Endodermal cell (in vitro differentiated cells): ENCODE results near the gene PDE4D. TPM values are rescaled to one million over a fixed set of nuclear protein-coding genes. Genes with fewer than 3 reads are reported as not detected.
"Not testable (repeated sequence)": the region's sequence is repeated elsewhere in the genome, so short reads cannot be mapped to it uniquely, and the experiment has no call there.

Source experiments
- DNase-seq: peaks from one replicate; pipeline ENCODE4 v3.0.0-alpha.2; 2017
- H3K27ac ChIP-seq: 2 replicates; pipeline ENCODE4 v1.5.1; 2013; ENCODE audit warnings: mild to moderate bottlenecking, low read depth, low read length, moderate library complexity
- H3K27me3 ChIP-seq: 2 replicates; pipeline ENCODE4 v1.6.1; 2013; ENCODE audit warnings: mild to moderate bottlenecking, low read length, moderate library complexity; ENCODE audit not compliant: insufficient read depth, control insufficient read depth, poor library complexity, severe bottlenecking
- H3K36me3 ChIP-seq: 2 replicates; pipeline ENCODE4 v1.7.0; 2013; ENCODE audit warnings: mild to moderate bottlenecking, low read length, moderate library complexity; ENCODE audit not compliant: control insufficient read depth, insufficient read depth
- H3K4me1 ChIP-seq: one replicate; pipeline ENCODE4 v1.7.0; 2013; ENCODE audit warnings: low read length; ENCODE audit not compliant: control insufficient read depth, insufficient read depth
- H3K4me3 ChIP-seq: 2 replicates; pipeline ENCODE4 v1.5.1; 2013; ENCODE audit warnings: mild to moderate bottlenecking, low read length, moderate library complexity
- H3K9ac ChIP-seq: 2 replicates; pipeline ENCODE4 v1.6.1; 2013; ENCODE audit warnings: mild to moderate bottlenecking, low read length, moderate library complexity; ENCODE audit not compliant: poor library complexity, severe bottlenecking; ENCODE audit errors: extremely low read depth
- H3K9me3 ChIP-seq: 2 replicates; pipeline ENCODE4 v1.6.1; 2013; ENCODE audit warnings: mild to moderate bottlenecking, low read length, moderate library complexity; ENCODE audit not compliant: control insufficient read depth
- H3K27ac Mint-ChIP-seq: 2 replicates; pipeline ENCODE4 v1.8.0; 2020; ENCODE audit warnings: mixed read lengths
- H3K27me3 Mint-ChIP-seq: 2 replicates; pipeline ENCODE4 v1.8.0; 2021; ENCODE audit warnings: mild to moderate bottlenecking, mixed read lengths; ENCODE audit not compliant: insufficient read depth
- H3K36me3 Mint-ChIP-seq: 2 replicates; pipeline ENCODE4 v1.8.0; 2020; ENCODE audit warnings: low read depth, mixed read lengths
- H3K4me1 Mint-ChIP-seq: 2 replicates; pipeline ENCODE4 v1.8.0; 2020; ENCODE audit warnings: mixed read lengths
- H3K4me3 Mint-ChIP-seq: 2 replicates; pipeline ENCODE4 v1.8.0; 2020; ENCODE audit warnings: mild to moderate bottlenecking, moderate library complexity, mixed read lengths
- H3K9me3 Mint-ChIP-seq: 2 replicates; pipeline ENCODE4 v1.8.0; 2020; ENCODE audit warnings: mild to moderate bottlenecking, mixed read lengths
- CTCF ChIP-seq: fragments of 200-600 bp; sonication (generic); conservative IDR thresholded peaks from 2 replicates; pipeline ENCODE4 v1.5.0; 2021; ENCODE audit warnings: antibody characterized with exemption, mild to moderate bottlenecking
- WGBS, 2 experiments: methylation state at CpG; one replicate each; pipeline versions ENCODE4 v1.1.5 to v1.1.7; 2013; ENCODE audit warnings: missing lambda C conversion rate in 2 of 2, mixed read lengths in 1 of 2; ENCODE audit not compliant: insufficient coverage in 1 of 2, insufficient read length in 1 of 2; 5-methylcytosine and 5-hydroxymethylcytosine counted together
- total RNA-seq, 2 donors: library from RNA; stranded (reverse); fragmentation: NEBNext Ultra II Directional in 1 of 2; extraction: Animal tissue kit (Norgen Biotek cat#: 25700) in 1 of 2; gene quantifications; 2 replicates in 1 of 2; 3 replicates in 1 of 2; pipeline ENCODE4 v1.2.1, GENCODE V29; 2021

The PDE4D gene
- total RNA-seq, 2 donors from 2014 or later: 9.2 to 11.4 TPM

- no peak for TF ChIP-seq CTCF
- H3K27ac Mint-ChIP-seq: no peak overlapping the region
- peaks cover 36% of the 10 kb centered on the region for H3K27me3 ChIP-seq
- no peaks in the 10 kb centered on the region for H3K9me3 Mint-ChIP-seq
- H3K4me3 ChIP-seq: no peak overlapping the region
- H3K36me3 Mint-ChIP-seq: no peaks in the 10 kb centered on the region
- H3K27me3 Mint-ChIP-seq: peaks cover 37% of the 10 kb centered on the region
- H3K9me3 ChIP-seq: no peaks in the 10 kb centered on the region
- peaks cover 3% of the 10 kb centered on the region for H3K4me1 ChIP-seq
- 87% methylated on average over 2 of the region's 2 CpGs; no CpG with 5 or more reads in 1 of the 2 experiments for WGBS, 2 experiments
- H3K9ac ChIP-seq: no peak overlapping the region
- DNase-seq: no peak
- no peak overlapping the region for H3K4me3 Mint-ChIP-seq
- H3K36me3 ChIP-seq: no peaks in the 10 kb centered on the region
- H3K27ac ChIP-seq: no peak overlapping the region
- H3K4me1 Mint-ChIP-seq: peaks cover 11% of the 10 kb centered on the region
Measured at GRCh38 chr5:59765446-59765845, 128.1 kb downstream of the PDE4D start.

DNA sequence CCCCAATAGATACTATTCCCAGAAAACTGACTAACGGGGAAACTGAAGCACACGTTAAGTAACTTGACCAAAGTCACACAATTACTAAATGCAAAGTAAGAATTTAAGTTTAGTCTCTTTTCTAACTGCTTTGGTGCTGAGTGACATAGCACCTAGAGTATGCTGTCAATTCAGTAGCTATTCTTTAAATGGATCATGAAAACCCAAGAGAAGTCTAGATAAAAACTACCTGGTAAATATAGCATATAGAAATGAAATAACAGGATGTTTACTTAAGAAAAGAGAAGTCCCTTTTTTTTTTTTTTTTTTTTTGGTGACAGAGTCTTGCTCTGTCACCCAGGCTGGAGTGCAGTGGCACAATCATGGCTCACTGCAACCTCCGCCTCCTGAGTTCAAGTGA, 129.2 kb downstream of the PDE4D start:
- Mint-ChIP-seq H3K9me3 (no peaks in the 10 kb centered on the region), H3K27me3 (peaks cover 30% of the 10 kb centered on the region), H3K4me3 (no peak overlapping the region), H3K27ac (no peak overlapping the region), H3K4me1 (peaks cover 11% of the 10 kb centered on the region), H3K36me3 (no peaks in the 10 kb centered on the region)
- H3K4me1 ChIP-seq: peaks cover 3% of the 10 kb centered on the region
- DNase-seq: no peak
- H3K9me3 ChIP-seq: no peaks in the 10 kb centered on the region
- H3K27me3 ChIP-seq: peaks cover 28% of the 10 kb centered on the region
- H3K27ac ChIP-seq: no peak overlapping the region
- WGBS, 2 experiments: 97% methylated on average over 3 of the region's 3 CpGs; no CpG with 5 or more reads in 1 of the 2 experiments
- TF ChIP-seq CTCF: no peak
- no peaks in the 10 kb centered on the region for H3K36me3 ChIP-seq
- no peak overlapping the region for H3K9ac ChIP-seq
- H3K4me3 ChIP-seq: no peak overlapping the region

DNA sequence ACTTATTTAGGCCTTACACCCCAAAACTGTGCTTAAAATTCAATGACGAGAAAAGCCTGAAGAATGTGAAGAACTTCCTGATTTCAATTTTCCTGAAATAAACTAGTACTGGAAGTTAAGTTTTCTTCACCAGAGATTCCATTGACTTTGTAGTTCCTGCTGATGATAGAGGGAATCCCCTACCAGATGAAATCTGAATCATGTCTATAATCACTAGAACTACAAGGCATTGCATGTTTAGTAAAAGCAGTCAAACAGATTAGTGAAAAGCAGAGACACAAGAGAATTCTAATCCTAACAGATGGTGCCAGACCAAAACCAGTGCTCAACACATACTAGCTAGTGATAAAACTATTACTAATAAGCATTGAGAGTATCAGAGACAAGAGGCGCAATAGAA, 130.0 kb downstream of the PDE4D start:
- Mint-ChIP-seq H3K4me1 (peaks cover 5% of the 10 kb centered on the region), H3K27me3 (peaks cover 22% of the 10 kb centered on the region), H3K36me3 (no peaks in the 10 kb centered on the region), H3K9me3 (no peaks in the 10 kb centered on the region), H3K4me3 (no peak overlapping the region), H3K27ac (no peak overlapping the region)
- WGBS, 2 experiments: 98 to 100% methylated on average over 1 to 2 of the region's 2 CpGs
- H3K27ac ChIP-seq: no peak overlapping the region
- peaks cover 20% of the 10 kb centered on the region for H3K27me3 ChIP-seq
- peaks cover 3% of the 10 kb centered on the region for H3K4me1 ChIP-seq
- no peak overlapping the region for H3K9ac ChIP-seq
- no peak for DNase-seq
- no peak overlapping the region for H3K4me3 ChIP-seq
- H3K36me3 ChIP-seq: no peaks in the 10 kb centered on the region
- no peak for TF ChIP-seq CTCF
- H3K9me3 ChIP-seq: no peaks in the 10 kb centered on the region

DNA sequence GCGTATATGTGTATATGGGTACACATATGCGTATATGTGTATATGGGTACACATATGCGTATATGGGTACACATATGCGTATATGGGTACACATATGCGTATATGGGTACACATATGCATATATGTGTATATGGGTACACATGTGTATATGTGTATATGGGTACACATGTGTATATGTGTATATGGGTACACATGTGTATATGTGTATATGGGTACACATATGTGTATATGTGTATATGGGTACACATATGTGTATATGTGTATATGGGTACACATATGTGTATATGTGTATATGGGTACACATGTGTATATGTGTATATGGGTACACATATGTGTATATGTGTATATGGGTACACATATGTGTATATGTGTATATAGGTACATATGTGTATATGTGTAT, 131.3 kb downstream of the PDE4D start:
- H3K36me3 Mint-ChIP-seq, H3K27me3 ChIP-seq, H3K4me1 Mint-ChIP-seq, H3K36me3 ChIP-seq, H3K27me3 Mint-ChIP-seq, H3K4me1 ChIP-seq, H3K4me3 Mint-ChIP-seq, H3K27ac Mint-ChIP-seq, H3K9me3 Mint-ChIP-seq, DNase-seq, H3K27ac ChIP-seq, H3K9me3 ChIP-seq, H3K4me3 ChIP-seq, H3K9ac ChIP-seq: not testable (repeated sequence)
- WGBS, 2 experiments: 59 to 82% methylated on average over 5 of the region's 5 CpGs
